Right lobe of liver (tissue), 6 donors: ENCODE data around the gene ZCCHC14. TPM values are rescaled to one million over a fixed set of nuclear protein-coding genes. Genes with fewer than 3 reads are reported as not detected.
"Not testable (repeated sequence)": the region's sequence is repeated elsewhere in the genome, so short reads cannot be mapped to it uniquely, and the experiment has no call there.

Source experiments
- ATAC-seq, 4 donors: fragments of 200-7000 bp; cut with Tn5 transposase; one replicate each; pipeline ENCODE4 v1.9.1; 2020; ENCODE audit warnings: mild to moderate bottlenecking in 4 of 4, moderate library complexity in 4 of 4
- DNase-seq, 3 donors: peaks; one replicate each; pipeline ENCODE4 v3.0.0-alpha.2; 2020
- H3K27ac ChIP-seq, 3 donors: fragments of 200-600 bp; one replicate each; pipeline ENCODE4 v1.8.0; 2022
- H3K27me3 ChIP-seq, 2 donors: fragments of 200-600 bp; one replicate each; pipeline ENCODE4 v1.8.0; 2022
- H3K36me3 ChIP-seq, 4 donors: fragments of 200-600 bp; sonication (generic) in 1 of 4; one replicate each; pipeline versions ENCODE4 v1.5.1 to v1.8.0; 2017 to 2022; ENCODE audit warnings: control low read depth in 1 of 4
- H3K4me1 ChIP-seq, 4 donors: fragments of 200-600 bp; sonication (generic) in 1 of 4; one replicate each; pipeline versions ENCODE4 v1.5.1 to v1.8.0; 2017 to 2022; ENCODE audit warnings: control low read depth in 1 of 4
- H3K4me3 ChIP-seq, 3 donors: fragments of 200-600 bp; one replicate each; pipeline ENCODE4 v1.8.0; 2022
- H3K9me3 ChIP-seq, 4 donors: fragments of 200-600 bp; sonication (generic) in 1 of 4; one replicate each; pipeline versions ENCODE4 v1.5.1 to v1.8.0; 2017 to 2022; ENCODE audit warnings: control low read depth in 1 of 4
- POLR2A ChIP-seq: fragments of 450-650 bp; IDR thresholded peaks from one replicate; pipeline ENCODE4 v1.6.1; 2017; ENCODE audit warnings: antibody characterized with exemption, mild to moderate bottlenecking
- WGBS: methylation state at CpG from one replicate; pipeline ENCODE4 v1.1.6; 2018; ENCODE audit warnings: low coverage, low lambda C conversion rate; ENCODE audit not compliant: insufficient coverage; ENCODE audit errors: missing lambda C conversion rate; 5-methylcytosine and 5-hydroxymethylcytosine counted together
- intact Hi-C, 2 donors: fragments of 100-400 bp; cut with DNase I; formaldehyde crosslinking; loops; one replicate each; pipeline versions ENCODE4 v1.11.2 to v1.14.1; 2022
- total RNA-seq, 6 experiments: library from RNA; depleted of rRNA in 2 of 6; stranded (reverse); fragments of >200 nt in 2 of 6; fragmentation: NEBNext Ultra II Directional in 3 of 6; extraction: Animal tissue kit (Norgen Biotek cat#: 25700) in 3 of 6; gene quantifications; one replicate each; pipeline versions ENCODE4 v1.1.0 to v1.2.4, GENCODE V29; 2016 to 2023
- TF ChIP-seq, protein P1 (sequence below), 4 donors: fragments of 200-600 bp in 3 of 4; fragments of 450-650 bp in 1 of 4; IDR thresholded peaks; one replicate each; pipeline versions ENCODE4 v1.5.1 to v1.8.0; 2016 to 2022; ENCODE audit warnings: antibody characterized with exemption in 4 of 4, mild to moderate bottlenecking in 2 of 4
- donor health status: DM: no; HTN: yes; CAD: no.
- donor health status: DM: no; HTN: no; CAD: no.
- donor health status: DM: no; HTN: no; CAD: no.
- donor health status: DM: no; HTN: yes; CAD: no.
- donor health status: DM: no; HTN: yes; CAD: no.

The ZCCHC14 gene
- total RNA-seq, 6 experiments from 2014 or later, result 12.6 to 26.5 (median 17.7) TPM

DNA sequence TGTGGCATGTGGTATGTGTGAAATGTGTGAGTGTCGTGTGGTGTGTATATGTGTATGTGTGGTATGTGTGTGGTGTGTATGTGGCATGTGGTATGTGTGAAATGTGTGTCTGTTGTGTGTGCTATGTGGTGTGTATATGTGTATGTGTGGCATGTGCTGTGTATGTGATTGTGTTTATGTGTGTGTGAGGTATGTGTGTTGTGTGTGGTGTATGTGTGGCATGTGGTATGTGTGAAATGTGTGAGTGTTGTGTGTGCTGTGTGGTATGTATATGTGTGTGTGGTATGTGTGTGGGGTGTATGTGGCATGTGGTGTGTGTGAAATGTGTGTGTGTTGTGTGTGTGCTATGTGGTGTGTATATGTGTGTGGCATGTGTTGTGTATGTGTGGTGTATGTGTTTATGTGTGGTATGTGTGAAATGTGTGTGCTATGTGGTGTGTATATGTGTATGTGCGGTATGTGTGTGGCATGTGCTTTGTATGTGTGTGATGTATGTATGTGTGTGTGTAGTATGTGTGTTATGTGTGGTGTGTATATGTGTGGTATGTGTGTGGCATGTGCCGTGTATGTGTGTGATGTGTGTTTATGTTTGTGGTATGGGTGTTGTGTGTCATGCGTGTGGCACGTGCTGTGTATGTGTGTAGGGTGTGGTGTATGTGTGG is 9.6 kb upstream of the ZCCHC14 start:
- ATAC-seq, result no peak
- WGBS, result 87% methylated on average over 4 of the region's 5 CpGs

DNA sequence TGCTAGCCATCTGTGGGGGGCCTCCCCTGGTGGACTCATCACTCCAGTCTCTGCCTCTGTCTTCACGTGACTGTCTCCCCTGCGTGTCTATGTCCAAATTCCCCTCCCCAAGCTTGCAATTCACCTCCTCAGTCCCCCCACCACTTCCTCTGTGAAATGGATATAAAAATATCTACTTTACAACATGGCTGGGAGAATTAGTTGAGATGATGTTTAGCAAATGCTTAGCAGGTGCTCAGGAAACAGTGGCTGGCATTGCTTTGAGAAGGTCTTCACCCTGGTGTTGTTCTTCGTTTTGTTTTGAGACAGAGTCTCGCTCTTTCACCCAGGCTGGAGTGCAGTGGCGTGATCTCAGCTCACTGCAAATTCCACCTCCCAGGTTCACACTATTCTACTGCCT is 8.3 kb upstream of the ZCCHC14 start:
- H3K36me3 ChIP-seq, result no peaks in the 10 kb centered on the region
- no peak for DNase-seq
- H3K9me3 ChIP-seq, result no peaks in the 10 kb centered on the region
- TF ChIP-seq, protein P1, sequence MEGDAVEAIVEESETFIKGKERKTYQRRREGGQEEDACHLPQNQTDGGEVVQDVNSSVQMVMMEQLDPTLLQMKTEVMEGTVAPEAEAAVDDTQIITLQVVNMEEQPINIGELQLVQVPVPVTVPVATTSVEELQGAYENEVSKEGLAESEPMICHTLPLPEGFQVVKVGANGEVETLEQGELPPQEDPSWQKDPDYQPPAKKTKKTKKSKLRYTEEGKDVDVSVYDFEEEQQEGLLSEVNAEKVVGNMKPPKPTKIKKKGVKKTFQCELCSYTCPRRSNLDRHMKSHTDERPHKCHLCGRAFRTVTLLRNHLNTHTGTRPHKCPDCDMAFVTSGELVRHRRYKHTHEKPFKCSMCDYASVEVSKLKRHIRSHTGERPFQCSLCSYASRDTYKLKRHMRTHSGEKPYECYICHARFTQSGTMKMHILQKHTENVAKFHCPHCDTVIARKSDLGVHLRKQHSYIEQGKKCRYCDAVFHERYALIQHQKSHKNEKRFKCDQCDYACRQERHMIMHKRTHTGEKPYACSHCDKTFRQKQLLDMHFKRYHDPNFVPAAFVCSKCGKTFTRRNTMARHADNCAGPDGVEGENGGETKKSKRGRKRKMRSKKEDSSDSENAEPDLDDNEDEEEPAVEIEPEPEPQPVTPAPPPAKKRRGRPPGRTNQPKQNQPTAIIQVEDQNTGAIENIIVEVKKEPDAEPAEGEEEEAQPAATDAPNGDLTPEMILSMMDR (IDR thresholded peaks at IDR 0.05), result no peak
- no peak for TF ChIP-seq POLR2A
- H3K27ac ChIP-seq, result no peak overlapping the region
- peaks cover 0 to 43% (median 17%) of the 10 kb centered on the region in 4 donors for H3K4me1 ChIP-seq
- H3K27me3 ChIP-seq, result no peaks in the 10 kb centered on the region
- no peak overlapping the region for H3K4me3 ChIP-seq
- WGBS, result 90% methylated on average over 3 of the region's 5 CpGs
- intact Hi-C loops, result no loop called here
- no peak for ATAC-seq

More for the DNA sequence above, 9.6 kb upstream of the ZCCHC14 start:
- no peak for TF ChIP-seq POLR2A
- TF ChIP-seq, protein P1 (IDR thresholded peaks at IDR 0.05), result no peak
- Histone ChIP-seq H3K27ac (peak overlapping the region in 1 of 3 donors; percentile 33), H3K4me1 (peaks cover 0 to 46% (median 18%) of the 10 kb centered on the region in 4 donors), H3K9me3 (no peaks in the 10 kb centered on the region), H3K27me3 (no peaks in the 10 kb centered on the region), H3K4me3 (no peak overlapping the region), H3K36me3 (no peaks in the 10 kb centered on the region)
- intact Hi-C loops, result no loop called here
- DNase-seq, result no peak

DNA sequence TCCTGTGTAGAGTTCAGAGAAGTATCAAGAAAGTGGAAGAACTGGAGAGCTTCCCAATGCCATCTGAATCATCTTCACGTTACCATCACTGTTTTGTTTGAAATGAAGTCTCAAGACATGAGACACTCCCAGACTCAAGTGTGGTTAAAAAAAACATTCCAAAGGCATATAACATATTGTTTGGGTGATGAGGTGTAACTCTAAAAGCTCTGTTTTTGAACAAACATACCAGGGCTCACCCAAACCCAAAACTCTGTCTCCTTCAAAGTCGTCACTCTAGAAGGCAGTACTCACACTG is 6.3 kb upstream of the ZCCHC14 start:
- ATAC-seq (no peak), DNase-seq (no peak)
- Histone ChIP-seq H3K27me3 (no peaks in the 10 kb centered on the region), H3K9me3 (no peaks in the 10 kb centered on the region), H3K4me1 (peaks cover 0 to 50% (median 24%) of the 10 kb centered on the region in 4 donors), H3K4me3 (no peak overlapping the region), H3K36me3 (no peaks in the 10 kb centered on the region), H3K27ac (peak overlapping the region in 2 of 3 donors; percentile 84 to 95)
- 88% methylated on average over 2 of the region's 2 CpGs for WGBS
- no peak for TF ChIP-seq POLR2A
- TF ChIP-seq, protein P1 (IDR thresholded peaks at IDR 0.05), result no peak
- intact Hi-C loops, result no loop called here

DNA sequence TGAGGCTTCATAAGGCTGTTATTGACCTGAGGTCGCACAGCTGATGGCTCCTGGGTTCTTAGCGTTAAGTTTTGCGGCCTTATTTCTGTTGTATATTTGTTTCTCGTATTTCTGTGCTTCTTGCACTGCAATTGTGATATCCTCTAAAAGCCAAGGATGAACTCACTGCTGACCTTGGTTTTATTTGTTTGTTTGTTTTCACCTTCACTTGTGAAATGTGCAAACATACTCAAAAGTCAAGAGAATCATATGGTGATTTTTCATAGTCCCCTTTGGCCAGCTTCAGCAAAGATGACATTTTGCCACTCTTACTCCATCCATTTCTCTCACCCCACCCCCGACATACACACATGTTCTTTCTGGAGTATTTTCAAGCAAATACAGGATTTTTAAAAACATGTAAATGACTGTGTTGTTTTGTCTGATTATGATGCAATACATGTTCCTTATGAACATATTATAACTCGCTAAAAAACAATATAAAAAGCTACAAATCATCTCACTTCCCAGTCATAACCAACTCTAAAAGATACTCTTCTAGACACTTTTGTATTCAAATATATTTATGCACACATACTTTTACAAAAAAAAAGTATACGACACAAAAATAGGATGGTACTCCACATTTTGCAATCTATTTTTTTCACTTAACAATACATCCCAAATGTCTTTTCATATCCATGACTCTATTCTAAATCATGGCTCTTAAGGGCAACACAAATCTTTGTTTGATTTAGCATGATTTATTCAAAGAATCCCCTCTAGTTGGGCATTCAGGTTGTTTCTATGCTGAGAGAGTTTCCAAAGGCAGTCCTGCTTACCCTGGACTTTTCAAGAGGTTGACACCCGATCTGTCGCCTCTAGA is 5.7 kb upstream of the ZCCHC14 start:
- H3K27ac ChIP-seq, result peak overlapping the region; percentile 76 to 95 (median 84)
- H3K36me3 ChIP-seq, result no peaks in the 10 kb centered on the region
- TF ChIP-seq, protein P1 (IDR thresholded peaks at IDR 0.05), result no peak
- no peak for TF ChIP-seq POLR2A
- intact Hi-C loops, result no loop called here
- ATAC-seq (peak; percentile 5 to 43 (median 18)), DNase-seq (no peak)
- no peak overlapping the region for H3K4me3 ChIP-seq
- WGBS, result 39% methylated on average over 9 of the region's 9 CpGs
- H3K9me3 ChIP-seq, result no peaks in the 10 kb centered on the region
- no peaks in the 10 kb centered on the region for H3K27me3 ChIP-seq
- peaks cover 0 to 47% (median 22%) of the 10 kb centered on the region in 4 donors for H3K4me1 ChIP-seq

DNA sequence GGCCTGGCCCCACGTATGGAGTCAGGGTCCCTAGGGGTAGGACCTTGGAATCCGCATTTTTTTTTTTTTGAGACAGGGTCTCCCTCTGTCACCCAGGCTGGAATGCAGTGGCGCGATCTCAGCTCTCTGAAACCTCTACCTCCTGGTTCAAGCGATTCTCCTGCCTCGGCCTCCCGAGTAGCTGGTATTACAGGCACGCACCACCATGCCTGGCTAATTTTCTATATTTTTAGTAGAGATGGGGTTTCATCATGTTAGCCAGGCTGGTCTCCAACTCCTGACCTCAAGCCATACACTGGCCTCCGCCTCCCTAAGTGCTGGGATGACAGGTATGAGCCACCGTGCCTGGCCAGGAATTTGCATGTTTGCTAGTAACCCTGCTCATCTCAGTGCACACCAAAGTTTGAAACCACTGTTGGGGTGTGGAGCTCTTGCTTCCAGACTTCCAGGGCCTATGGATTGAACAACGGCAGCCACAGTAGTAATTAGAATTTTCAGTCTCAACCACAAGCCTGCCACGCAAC is 5.0 kb upstream of the ZCCHC14 start:
- Histone ChIP-seq H3K27ac (peak overlapping the region; percentile 76 to 95 (median 84)), H3K4me1 (peaks cover 0 to 40% (median 19%) of the 10 kb centered on the region in 4 donors)
- H3K4me3 ChIP-seq, H3K9me3 ChIP-seq, H3K36me3 ChIP-seq, intact Hi-C loops, H3K27me3 ChIP-seq: not testable (repeated sequence)
- DNase-seq, result peak in 2 of 3 donors; percentile 57 to 65
- ATAC-seq, result peak; percentile 1 to 37 (median 16)
- 38% methylated on average over 10 of the region's 12 CpGs for WGBS
